A673 (cell line): ENCODE results near the gene INTS1. TPM values are rescaled to one million over a fixed set of nuclear protein-coding genes. Genes with fewer than 3 reads are reported as not detected.

Source experiments
- BruUV-seq: library from RNA; stranded (reverse); fragments of 400-500 nt; replicated peaks from 2 replicates; lab custom pipeline; 2021; lab: Mats Ljungman, UMichigan
- CTCF ChIA-PET: fragments of 300-600 bp; sonication (Branson Sonifier 250); formaldehyde crosslinking; loops from one replicate; lab custom pipeline; 2022; ENCODE audit warnings: antibody characterized with exemption; lab: Charles Lee
- POLR2A ChIA-PET: fragments of 300-600 bp; sonication (Branson Sonifier 250); formaldehyde crosslinking; loops from one replicate; lab custom pipeline; 2022; ENCODE audit warnings: antibody characterized with exemption; ENCODE audit not compliant: low non-redundant PET; lab: Charles Lee
- DNase-seq: peaks from one replicate; pipeline ENCODE4 v3.0.0-alpha.2; 2015; ENCODE audit warnings: low spot score
- H3K27ac ChIP-seq: fragments of 200-600 bp; sonication (generic); 2 replicates; pipeline ENCODE4 v1.5.1; 2016; ENCODE audit warnings: mixed run types, low read depth, mild to moderate bottlenecking, mixed read lengths, antibody characterized with exemption, low read length; ENCODE audit not compliant: poor library complexity, severe bottlenecking
- H3K27me3 ChIP-seq: fragments of 200-600 bp; sonication (generic); replicated peaks from 2 replicates; pipeline ENCODE4 v1.6.1; 2017; ENCODE audit warnings: mixed run types, low read depth, mild to moderate bottlenecking, mixed read lengths, antibody characterized with exemption, low read length; ENCODE audit not compliant: insufficient read depth, poor library complexity
- H3K36me3 ChIP-seq: fragments of 200-600 bp; sonication (generic); 2 replicates; pipeline ENCODE4 v1.6.1; 2016; ENCODE audit warnings: mixed run types, mild to moderate bottlenecking, mixed read lengths, antibody characterized with exemption, low read length; ENCODE audit not compliant: insufficient read depth, poor library complexity, severe bottlenecking
- H3K4me1 ChIP-seq: fragments of 200-600 bp; sonication (generic); 2 replicates; pipeline ENCODE4 v1.6.1; 2017; ENCODE audit warnings: mixed run types, mild to moderate bottlenecking, mixed read lengths, antibody characterized with exemption, low read length; ENCODE audit not compliant: insufficient read depth, poor library complexity, severe bottlenecking
- H3K4me3 ChIP-seq: fragments of 200-600 bp; sonication (generic); 2 replicates; pipeline ENCODE4 v1.5.1; 2016; ENCODE audit warnings: low read depth, mixed run types, mild to moderate bottlenecking, mixed read lengths, low read length; ENCODE audit not compliant: poor library complexity, severe bottlenecking
- H3K9me3 ChIP-seq: fragments of 200-600 bp; sonication (generic); 2 replicates; pipeline ENCODE4 v1.6.1; 2016; ENCODE audit warnings: mixed run types, low read depth, mild to moderate bottlenecking, mixed read lengths, antibody characterized with exemption, low read length; ENCODE audit not compliant: poor library complexity, severe bottlenecking
- EZH2 ChIP-seq: fragments of 200-600 bp; sonication (generic); IDR thresholded peaks from 2 replicates; pipeline ENCODE4 v1.6.1; 2017; ENCODE audit warnings: borderline replicate concordance, low read depth, mild to moderate bottlenecking, mixed read lengths, antibody characterized with exemption, low read length; ENCODE audit not compliant: poor library complexity, severe bottlenecking
- intact Hi-C: fragments of 100-400 bp; cut with micrococcal nuclease; formaldehyde crosslinking; loops from one replicate; pipeline ENCODE4 v1.10.0; 2022; ENCODE audit not compliant: unreplicated experiment
- total RNA-seq: library from RNA; stranded (reverse); gene quantifications from 2 replicates; pipeline ENCODE4 v1.2.3, GENCODE V29; 2021
- TF ChIP-seq, protein P1 (sequence below): fragments of 300-800, 200-600 bp; sonication (generic); conservative IDR thresholded peaks from 2 replicates; pipeline ENCODE4 v1.5.1; 2017; ENCODE audit warnings: low read depth, mild to moderate bottlenecking, antibody characterized with exemption, low read length, moderate library complexity, mixed read lengths

INTS1 gene
- total RNA-seq, 1 experiment from 2014 or later, result 129 TPM

DNA sequence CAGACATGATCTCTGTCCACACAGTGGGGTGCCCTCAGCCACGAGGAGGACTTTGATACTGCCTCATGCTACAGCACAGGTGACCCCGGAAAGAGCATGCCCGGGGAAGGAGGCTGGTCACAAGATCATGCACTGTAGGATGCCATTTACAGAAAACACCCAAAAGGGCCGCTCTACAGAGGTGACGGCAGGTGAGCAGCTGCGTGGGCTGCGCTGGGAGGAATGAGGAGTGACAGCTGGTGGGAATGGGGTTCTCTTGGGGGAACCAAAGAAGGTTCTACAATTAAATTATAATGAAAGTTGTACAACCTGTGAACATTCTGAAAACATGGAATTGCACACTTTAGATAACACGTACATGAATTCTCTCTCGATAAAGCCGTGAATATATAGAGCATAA lies 12.0 kb downstream of the INTS1 start:
- no peak for DNase-seq
- Histone ChIP-seq H3K27me3 (no peaks in the 10 kb centered on the region), H3K36me3 (peaks cover 29% of the 10 kb centered on the region), H3K4me1 (no peaks in the 10 kb centered on the region), H3K9me3 (no peaks in the 10 kb centered on the region), H3K27ac (no peak overlapping the region), H3K4me3 (no peak overlapping the region)
- CTCF ChIA-PET, result no interaction called here
- BruUV-seq, result no TSS peak
- TF ChIP-seq, protein P1, sequence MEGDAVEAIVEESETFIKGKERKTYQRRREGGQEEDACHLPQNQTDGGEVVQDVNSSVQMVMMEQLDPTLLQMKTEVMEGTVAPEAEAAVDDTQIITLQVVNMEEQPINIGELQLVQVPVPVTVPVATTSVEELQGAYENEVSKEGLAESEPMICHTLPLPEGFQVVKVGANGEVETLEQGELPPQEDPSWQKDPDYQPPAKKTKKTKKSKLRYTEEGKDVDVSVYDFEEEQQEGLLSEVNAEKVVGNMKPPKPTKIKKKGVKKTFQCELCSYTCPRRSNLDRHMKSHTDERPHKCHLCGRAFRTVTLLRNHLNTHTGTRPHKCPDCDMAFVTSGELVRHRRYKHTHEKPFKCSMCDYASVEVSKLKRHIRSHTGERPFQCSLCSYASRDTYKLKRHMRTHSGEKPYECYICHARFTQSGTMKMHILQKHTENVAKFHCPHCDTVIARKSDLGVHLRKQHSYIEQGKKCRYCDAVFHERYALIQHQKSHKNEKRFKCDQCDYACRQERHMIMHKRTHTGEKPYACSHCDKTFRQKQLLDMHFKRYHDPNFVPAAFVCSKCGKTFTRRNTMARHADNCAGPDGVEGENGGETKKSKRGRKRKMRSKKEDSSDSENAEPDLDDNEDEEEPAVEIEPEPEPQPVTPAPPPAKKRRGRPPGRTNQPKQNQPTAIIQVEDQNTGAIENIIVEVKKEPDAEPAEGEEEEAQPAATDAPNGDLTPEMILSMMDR, result no peak
- TF ChIP-seq EZH2, result no peak
- POLR2A ChIA-PET, result no interaction called here
- intact Hi-C loops, result no loop called here

DNA sequence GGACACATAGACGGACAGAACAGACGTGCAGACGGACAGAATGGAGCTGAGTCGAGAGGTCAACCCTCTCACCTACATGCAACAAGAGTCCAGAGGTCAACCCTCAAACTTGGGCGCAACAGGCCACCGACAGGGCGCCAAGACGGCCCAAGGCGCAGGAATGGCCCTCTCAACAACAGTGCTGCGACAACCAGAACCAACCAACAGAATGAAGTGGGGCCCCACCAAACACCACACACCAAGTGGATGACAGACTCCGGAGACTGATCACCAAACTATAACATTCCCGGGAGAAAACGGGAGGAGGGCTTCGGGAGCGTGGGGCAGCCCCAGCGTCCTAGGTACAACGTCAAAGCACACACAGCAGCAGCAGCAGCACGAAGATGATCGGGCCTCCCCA lies 13.4 kb downstream of the INTS1 start:
- intact Hi-C loops, result no loop called here
- no peaks in the 10 kb centered on the region for H3K4me1 ChIP-seq
- ChIA-PET POLR2A (no interaction called here), CTCF (no interaction called here)
- no peak for DNase-seq
- peaks cover 27% of the 10 kb centered on the region for H3K36me3 ChIP-seq
- H3K27ac ChIP-seq, result no peak overlapping the region
- TF ChIP-seq, protein P1, result no peak
- no peak for TF ChIP-seq EZH2
- no peak overlapping the region for H3K4me3 ChIP-seq
- H3K9me3 ChIP-seq, result no peaks in the 10 kb centered on the region
- no peaks in the 10 kb centered on the region for H3K27me3 ChIP-seq
- BruUV-seq, result no TSS peak

DNA sequence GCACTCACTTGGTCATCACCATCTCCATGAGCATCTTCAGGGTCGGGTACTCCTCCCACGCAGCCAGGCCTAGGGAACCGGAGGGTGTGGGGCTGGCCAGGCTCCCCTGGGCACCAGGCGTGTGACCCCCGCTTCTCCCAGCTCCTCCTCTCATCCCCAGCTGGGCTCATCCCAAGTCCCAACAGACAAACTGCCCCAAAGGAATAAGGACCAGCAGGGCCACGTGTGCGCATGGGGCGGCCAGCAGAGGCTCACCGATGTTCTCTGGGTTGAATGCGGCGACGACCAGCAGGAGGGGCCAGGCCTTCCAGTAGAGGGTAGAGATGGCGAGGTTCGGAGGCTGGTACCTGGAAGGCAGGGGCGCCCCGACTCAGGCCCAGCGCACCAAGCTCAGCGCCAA lies 14.9 kb downstream of the INTS1 start:
- Histone ChIP-seq H3K27me3 (no peaks in the 10 kb centered on the region), H3K27ac (no peak overlapping the region), H3K4me1 (no peaks in the 10 kb centered on the region), H3K4me3 (no peak overlapping the region), H3K9me3 (no peaks in the 10 kb centered on the region), H3K36me3 (peaks cover 25% of the 10 kb centered on the region)
- TF ChIP-seq, protein P1, result no peak
- TF ChIP-seq EZH2, result no peak
- ChIA-PET POLR2A (no interaction called here), CTCF (no interaction called here)
- DNase-seq, result no peak
- intact Hi-C loops, result no loop called here
- no TSS peak for BruUV-seq
